LNCaP clone FGC (cell line): ENCODE results near the gene GNA15.
"Not testable (repeated sequence)": the region's sequence is repeated elsewhere in the genome, so short reads cannot be mapped to it uniquely, and the experiment has no call there.

Experiments
- DNase-seq: peaks from one replicate; pipeline ENCODE4 v3.0.0-alpha.2; 2011; ENCODE audit warnings: low read depth
- H3K4me3 ChIP-seq: 2 replicates; pipeline ENCODE4 v1.5.1; 2011; ENCODE audit warnings: mild to moderate bottlenecking, low read depth, low read length, control low read depth
- CTCF ChIP-seq: IDR thresholded peaks from 2 replicates; pipeline ENCODE4 v1.5.1; 2012; ENCODE audit warnings: mild to moderate bottlenecking; ENCODE audit not compliant: control insufficient read depth, insufficient read depth; ENCODE audit errors: extremely low read depth

The GNA15 gene

GRCh38 chr19:3149526-3150505 lies 14.0 kb downstream of the GNA15 start:
- DNase-seq, result no peak
- no peak overlapping the region for H3K4me3 ChIP-seq
- TF ChIP-seq CTCF, result no peak

- H3K4me3 ChIP-seq, result no peak overlapping the region
- no peak for DNase-seq
- TF ChIP-seq CTCF, result no peak
These were observed 15.0 kb downstream of the GNA15 start for GRCh38 chr19:3150739-3151329.

- no peak for TF ChIP-seq CTCF
- DNase-seq, result no peak
- no peak overlapping the region for H3K4me3 ChIP-seq
These were observed 16.0 kb downstream of the GNA15 start for GRCh38 chr19:3151563-3152418.

- no peak for TF ChIP-seq CTCF
- no peak for DNase-seq
- H3K4me3 ChIP-seq, result no peak overlapping the region
These were observed 16.6 kb downstream of the GNA15 start for GRCh38 chr19:3152419-3152780.

- DNase-seq, result no peak
- TF ChIP-seq CTCF, result no peak
- no peak overlapping the region for H3K4me3 ChIP-seq
These were observed 17.7 kb downstream of the GNA15 start for GRCh38 chr19:3153286-3154230.

- H3K4me3 ChIP-seq, DNase-seq: not testable (repeated sequence)
These were observed 18.6 kb downstream of the GNA15 start for GRCh38 chr19:3154447-3154846.
